GM18505 (cell line): ENCODE results near the gene LYPD6B.
A peak's percentile ranks its signal among the peaks of the same experiment; 100 is the strongest.

Source experiments
- ATAC-seq: cut with Tn5 transposase; IDR thresholded peaks from one replicate; pipeline ENCODE4 v1.9.1; 2021; ENCODE audit not compliant: unreplicated experiment
- POLR2A ChIP-seq: IDR thresholded peaks from 4 replicates; pipeline ENCODE4 v1.6.1; 2011; ENCODE audit warnings: borderline replicate concordance; ENCODE audit not compliant: insufficient read depth, insufficient read length; ENCODE audit errors: extremely low read depth

The LYPD6B gene

GRCh38 chr2:149020432-149020851 is 18.1 kb upstream of the LYPD6B start:
- TF ChIP-seq POLR2A, result peak; percentile 47
- ATAC-seq, result peak; percentile 31

DNA sequence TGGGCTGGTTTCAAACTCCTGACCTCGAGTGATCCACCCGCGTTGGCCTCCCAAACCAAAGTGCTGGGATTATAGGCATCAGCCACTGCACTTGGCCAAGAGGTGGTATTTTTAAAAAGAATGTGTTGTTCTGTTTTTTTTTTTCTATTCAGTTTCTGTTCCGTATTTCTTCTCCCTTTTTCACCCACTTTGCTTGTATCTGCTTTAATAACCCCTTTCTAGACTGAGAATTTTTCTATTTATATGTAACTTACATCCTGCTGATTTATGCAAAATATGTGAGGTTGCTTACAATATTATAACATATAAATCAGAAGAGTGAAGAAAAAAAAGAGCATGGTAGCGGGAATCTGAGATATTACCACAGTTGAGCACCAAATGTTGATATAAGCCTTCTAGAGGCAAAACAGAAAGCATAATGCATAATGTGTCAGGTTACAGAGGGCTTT is 17.2 kb upstream of the LYPD6B start:
- no peak for TF ChIP-seq POLR2A
- ATAC-seq, result peak; percentile 61

- ATAC-seq, result peak; percentile 61
Measured at GRCh38 chr2:149021761-149022160, 16.7 kb upstream of the LYPD6B start.

DNA sequence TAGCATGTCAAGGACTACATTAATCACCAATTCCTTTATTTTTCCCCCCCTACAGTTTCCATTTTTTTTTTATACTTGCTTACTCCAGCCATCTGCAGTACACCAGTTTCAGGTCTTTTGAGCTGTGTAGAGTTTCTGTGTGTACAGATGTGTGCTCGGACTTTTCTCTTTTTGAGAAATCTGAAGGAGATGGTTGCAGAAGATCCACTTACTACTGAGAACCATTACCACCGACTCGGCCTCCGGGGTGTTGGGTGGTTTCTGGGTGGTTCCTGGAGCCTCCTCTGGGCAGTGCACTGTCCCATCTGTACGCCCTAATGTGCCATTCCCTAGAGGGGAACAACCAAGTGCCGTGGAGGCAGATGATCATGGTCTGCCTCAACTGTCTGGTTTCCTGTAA is 15.4 kb upstream of the LYPD6B start:
- TF ChIP-seq POLR2A, result no peak
- no peak for ATAC-seq

More at GRCh38 chr2:149021761-149022160, 16.7 kb upstream of the LYPD6B start:
- no peak for TF ChIP-seq POLR2A

- ATAC-seq, result no peak
- no peak for TF ChIP-seq POLR2A
Measured at GRCh38 chr2:149027590-149028250, 10.8 kb upstream of the LYPD6B start.

DNA sequence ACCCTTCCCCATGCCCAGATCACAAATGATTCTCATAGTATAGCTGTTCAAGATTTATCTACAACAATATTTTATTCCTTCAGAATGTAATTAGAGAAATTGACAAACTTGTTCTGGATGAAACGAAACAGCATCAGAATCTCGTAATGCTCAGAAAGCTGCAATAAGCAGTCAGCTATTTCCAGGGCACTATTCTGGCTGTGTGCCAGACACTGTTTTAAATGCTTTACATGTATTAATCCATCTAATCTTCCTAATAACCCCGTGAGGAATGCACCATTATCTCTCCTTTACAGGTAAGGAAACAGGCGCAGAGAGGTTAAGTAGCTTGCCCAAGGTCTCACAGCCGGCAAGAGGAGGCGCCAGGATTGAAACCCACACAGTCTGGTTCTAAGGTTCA is 10.1 kb upstream of the LYPD6B start:
- no peak for TF ChIP-seq POLR2A
- ATAC-seq, result no peak

GRCh38 chr2:149028891-149029290 is 9.6 kb upstream of the LYPD6B start:
- TF ChIP-seq POLR2A, result no peak
- ATAC-seq, result no peak

DNA sequence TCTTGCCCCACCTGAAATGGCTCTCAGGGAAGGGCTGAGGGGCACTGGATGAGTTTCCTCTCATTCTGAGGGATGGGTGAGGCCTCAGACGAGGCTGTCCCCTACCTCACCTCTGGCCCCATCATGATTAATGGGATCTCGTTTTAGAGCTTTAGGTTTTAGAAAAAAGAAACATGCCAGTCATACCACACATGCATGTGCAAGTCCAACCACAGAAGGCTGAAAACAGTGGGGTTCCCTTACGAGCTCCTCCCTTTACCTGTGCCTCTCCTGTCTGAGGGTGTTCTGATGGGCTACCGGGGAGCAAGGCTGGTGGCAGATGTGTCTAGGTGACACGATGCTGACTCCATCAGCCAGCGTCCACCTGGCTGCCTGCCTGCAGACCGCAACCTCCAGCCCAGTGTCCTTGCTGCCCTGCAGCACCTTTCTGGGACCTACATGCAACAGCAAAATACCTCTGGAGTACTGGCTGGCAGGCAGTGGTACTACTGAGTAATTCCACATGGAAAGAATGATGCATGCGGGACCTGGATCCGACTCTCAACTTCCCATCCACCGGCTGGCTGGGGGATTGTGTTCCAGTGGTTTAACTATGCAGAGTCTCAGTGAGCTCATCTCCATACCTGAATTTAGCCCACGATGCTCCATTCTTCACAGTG is 9.1 kb upstream of the LYPD6B start:
- no peak for TF ChIP-seq POLR2A
- no peak for ATAC-seq

- no peak for TF ChIP-seq POLR2A
- ATAC-seq, result no peak
Measured at GRCh38 chr2:149031396-149031795, 7.1 kb upstream of the LYPD6B start.

- no peak for ATAC-seq
- no peak for TF ChIP-seq POLR2A
Measured at GRCh38 chr2:149033716-149034115, 4.8 kb upstream of the LYPD6B start.

DNA sequence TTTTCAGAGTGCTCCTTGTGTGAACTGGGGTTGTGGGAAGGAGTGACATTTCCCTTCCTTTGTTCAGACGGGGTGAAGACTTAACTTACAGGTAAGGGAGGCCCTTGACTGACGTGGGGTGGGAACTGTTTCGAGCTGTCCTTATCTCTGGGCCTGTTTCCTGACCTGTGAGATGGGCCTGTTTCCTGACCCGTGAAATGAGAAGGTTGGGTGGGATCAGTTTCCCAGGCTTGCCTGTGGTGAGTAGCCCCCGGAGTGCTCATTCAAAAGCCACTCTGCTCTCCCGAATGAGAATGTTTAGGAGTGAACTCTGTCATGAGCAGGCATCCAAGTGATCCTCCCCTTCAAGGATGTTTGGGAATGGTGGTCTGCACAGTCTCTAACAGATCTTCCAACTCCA is 4.1 kb upstream of the LYPD6B start:
- no peak for TF ChIP-seq POLR2A
- no peak for ATAC-seq

DNA sequence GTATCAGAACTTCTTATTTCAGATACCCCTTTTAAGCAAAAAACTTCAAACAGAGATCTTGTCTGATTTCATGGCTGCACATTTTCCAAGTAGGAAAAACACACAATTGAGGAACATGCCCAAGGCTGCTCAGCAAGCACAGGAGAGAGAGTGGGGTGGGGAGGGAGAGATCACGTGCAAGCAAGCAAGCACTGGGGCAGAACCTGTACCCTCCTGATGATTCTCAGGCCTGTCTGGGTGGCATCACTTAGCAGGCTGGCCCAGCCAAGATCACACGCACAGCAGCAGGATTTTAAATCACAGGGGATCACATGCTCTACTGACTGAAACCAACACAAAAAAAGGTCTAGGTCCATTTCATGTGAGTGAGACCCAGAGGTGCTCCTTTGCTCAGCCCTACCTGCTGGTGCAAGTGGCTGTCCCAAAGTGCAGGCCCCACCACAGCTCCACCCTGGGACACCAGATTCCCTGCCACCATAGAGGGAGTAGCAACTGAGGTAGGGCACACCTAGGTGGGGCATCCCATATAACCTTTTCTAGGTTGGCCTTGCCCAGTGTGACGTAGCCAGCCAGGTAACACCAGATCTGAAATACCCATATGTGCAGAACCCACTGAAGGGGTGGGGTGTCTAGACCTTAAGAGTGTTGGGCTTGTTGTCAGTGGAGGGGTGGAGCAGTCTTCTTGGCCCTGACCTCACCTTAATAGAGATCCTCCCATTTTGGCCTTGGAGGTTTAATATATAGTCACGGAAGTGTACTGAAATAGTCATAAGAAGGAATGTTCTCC is 1.8 kb upstream of the LYPD6B start:
- ATAC-seq, result no peak
- TF ChIP-seq POLR2A, result no peak

DNA sequence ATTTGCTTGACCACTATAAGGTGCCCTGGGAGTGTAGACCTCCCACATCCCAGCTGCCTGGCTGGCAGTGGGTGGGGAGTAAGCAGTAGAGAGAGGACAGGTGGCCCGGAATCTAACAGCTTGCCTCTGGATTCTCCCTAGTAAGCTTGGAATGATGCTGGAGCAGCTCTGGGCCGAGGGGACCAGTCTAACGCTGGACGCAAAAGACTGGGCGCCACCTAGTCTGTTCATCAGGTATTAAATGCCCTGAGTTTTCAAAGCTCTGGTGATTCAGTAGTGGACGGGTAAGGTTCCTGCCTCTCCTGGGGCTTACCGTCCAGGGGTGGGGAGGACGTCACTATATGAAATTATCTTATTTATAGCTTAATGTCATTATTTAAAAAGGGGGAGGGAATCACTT is 648 bp upstream of the LYPD6B start:
- no peak for ATAC-seq

More for the DNA sequence above, 648 bp upstream of the LYPD6B start:
- no peak for TF ChIP-seq POLR2A
